Measurements from ENCODE around the gene SEPHS2.

GRCh38 chr16:30434852-30435251 is 10.8 kb downstream of the SEPHS2 start:
- TF ChIP-seq POLR2AphosphoS5 (IDR thresholded peaks at IDR 0.05) (no peak), CTCF (IDR thresholded peaks at IDR 0.05) (no peak), EP300 (IDR thresholded peaks at IDR 0.05) (no peak)
